OCI-LY7 (cell line): Measurements from ENCODE around the gene TPD52L2. TPM values are rescaled to one million over a fixed set of nuclear protein-coding genes. Genes with fewer than 3 reads are reported as not detected.

ENCODE experiments used
- BruUV-seq: library from RNA; stranded (reverse); fragments of 400-500 nt; replicated peaks from 2 replicates; lab custom pipeline; 2021; lab: Mats Ljungman, UMichigan
- CTCF ChIA-PET: fragments of 300-600 bp; sonication (Branson Sonifier 250); formaldehyde crosslinking; loops from one replicate; lab custom pipeline; 2022; ENCODE audit warnings: antibody characterized with exemption; ENCODE audit not compliant: unreplicated experiment; lab: Charles Lee
- POLR2A ChIA-PET: fragments of 300-600 bp; sonication (Branson Sonifier 250); formaldehyde crosslinking; loops from one replicate; lab custom pipeline; 2022; ENCODE audit warnings: antibody characterized with exemption; lab: Charles Lee
- DNase-seq: peaks from one replicate; pipeline ENCODE4 v3.0.0-alpha.2; 2015; ENCODE audit warnings: low spot score
- H2AFZ ChIP-seq: fragments of 200-600 bp; sonication (generic), shearing (Covaris generic); 2 replicates; pipeline ENCODE4 v1.6.1; 2014; ENCODE audit warnings: mild to moderate bottlenecking, antibody characterized with exemption, low read length, moderate library complexity
- H3K27ac ChIP-seq: fragments of 200-600 bp; sonication (generic); 2 replicates; pipeline ENCODE4 v1.5.1; 2014; ENCODE audit warnings: mixed run types, low read depth, mild to moderate bottlenecking, moderate library complexity, low read length, inconsistent platforms; ENCODE audit not compliant: poor library complexity, severe bottlenecking
- H3K36me3 ChIP-seq: fragments of 200-600 bp; sonication (generic); 2 replicates; pipeline ENCODE4 v1.6.1; 2014; ENCODE audit warnings: mild to moderate bottlenecking, antibody characterized with exemption, low read length, moderate library complexity, mixed read lengths; ENCODE audit not compliant: insufficient read depth
- H3K4me1 ChIP-seq: fragments of 200-600 bp; sonication (generic); 2 replicates; pipeline ENCODE4 v1.5.1; 2014; ENCODE audit warnings: mild to moderate bottlenecking, low read length; ENCODE audit not compliant: insufficient read depth, poor library complexity, severe bottlenecking
- H3K4me2 ChIP-seq: fragments of 200-600 bp; sonication (generic); 2 replicates; pipeline ENCODE4 v1.6.1; 2014; ENCODE audit warnings: mild to moderate bottlenecking, low read length
- H3K4me3 ChIP-seq: fragments of 200-600 bp; sonication (generic); 2 replicates; pipeline ENCODE4 v1.5.1; 2014; ENCODE audit warnings: mild to moderate bottlenecking, low read depth, low read length; ENCODE audit not compliant: poor library complexity, severe bottlenecking
- H3K79me2 ChIP-seq: fragments of 200-600 bp; sonication (generic); 2 replicates; pipeline ENCODE4 v1.6.1; 2016; ENCODE audit warnings: low read depth, mild to moderate bottlenecking, low read length, moderate library complexity, mixed read lengths; ENCODE audit not compliant: insufficient read depth
- H3K9me2 ChIP-seq: fragments of 200-600 bp; sonication (generic); 2 replicates; pipeline ENCODE4 v1.6.1; 2016; ENCODE audit warnings: mild to moderate bottlenecking, low read length, mixed read lengths; ENCODE audit not compliant: insufficient read depth
- H3K9me3 ChIP-seq: fragments of 200-600 bp; sonication (generic); 2 replicates; pipeline ENCODE4 v1.6.1; 2014; ENCODE audit warnings: mild to moderate bottlenecking, mixed run types, low read length, mixed read lengths
- H4K20me1 ChIP-seq: fragments of 200-600 bp; sonication (generic); 2 replicates; pipeline ENCODE4 v1.6.1; 2014; ENCODE audit warnings: mild to moderate bottlenecking, antibody characterized with exemption, low read length, moderate library complexity, mixed read lengths; ENCODE audit not compliant: insufficient read depth
- EZH2phosphoT487 ChIP-seq: fragments of 200-600 bp; sonication (generic); IDR thresholded peaks from 2 replicates; pipeline ENCODE4 v1.6.1; 2018; ENCODE audit warnings: low read depth, borderline replicate concordance, mild to moderate bottlenecking, mixed run types, antibody characterized with exemption, low read length, moderate library complexity, mixed read lengths
- intact Hi-C: fragments of 100-400 bp; cut with micrococcal nuclease; formaldehyde crosslinking; loops from one replicate; pipeline ENCODE4 v1.10.0; 2022; ENCODE audit not compliant: unreplicated experiment
- total RNA-seq, 2 experiments: library from RNA; depleted of rRNA in 1 of 2; stranded (reverse); fragments of >200 nt in 1 of 2; shearing (Covaris generic) in 1 of 2; gene quantifications; 2 replicates each; pipeline ENCODE4 v1.2.3, GENCODE V29; 2014 to 2022
- TF ChIP-seq, protein P1 (sequence below): fragments of 200-600 bp; sonication (generic); conservative IDR thresholded peaks from 2 replicates; pipeline ENCODE4 v1.5.1; 2014; ENCODE audit warnings: mild to moderate bottlenecking, antibody characterized with exemption, low read length, moderate library complexity, mixed read lengths

The TPD52L2 gene
- total RNA-seq, 2 experiments from 2014 or later = 27.2 to 51.0 TPM

DNA sequence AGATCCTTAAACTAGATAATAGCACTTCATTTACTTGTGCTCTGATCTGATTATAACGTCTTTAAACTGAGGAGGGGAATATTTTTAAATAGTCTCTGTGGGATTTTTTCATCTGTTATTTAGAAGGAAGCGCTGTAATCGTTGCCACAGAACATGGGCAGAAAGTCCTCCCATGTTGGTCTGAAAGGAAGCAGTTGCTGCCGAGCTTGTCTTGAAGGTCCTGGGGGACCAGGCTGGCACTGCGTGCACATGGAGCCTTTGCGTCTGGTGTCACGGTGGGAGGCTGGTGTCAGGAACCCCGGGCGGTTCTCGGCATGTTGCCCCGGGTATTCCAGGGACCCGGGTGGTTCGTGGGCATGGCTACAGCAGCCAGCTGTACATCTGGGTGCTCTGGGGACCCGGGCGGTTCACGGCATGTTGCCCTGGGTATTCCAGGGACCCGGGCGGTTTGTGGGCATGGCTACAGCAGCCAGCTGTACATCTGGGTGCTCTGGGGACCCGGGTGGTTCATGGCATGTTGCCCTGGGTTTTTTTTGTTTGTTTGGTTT is 11.5 kb downstream of the TPD52L2 start:
- TSS peak; percentile 38 for BruUV-seq
- Histone ChIP-seq H3K4me2 (no peak overlapping the region), H2AFZ (no peak overlapping the region), H3K4me1 (no peaks in the 10 kb centered on the region), H3K9me2 (no peaks in the 10 kb centered on the region), H3K4me3 (no peak overlapping the region), H4K20me1 (no peaks in the 10 kb centered on the region), H3K79me2 (no peaks in the 10 kb centered on the region), H3K27ac (no peak overlapping the region), H3K36me3 (peaks cover 84% of the 10 kb centered on the region), H3K9me3 (peaks cover 16% of the 10 kb centered on the region; the same call in 1 of the 2 replicates)
- no peak for DNase-seq
- ChIA-PET POLR2A (interaction anchor here (0.5 to 0.9 kb wide), 2 partner anchors 9 to 10 kb away, joined by 3 to 4 read pairs; no protein-coding TSS in a partner anchor), CTCF (interaction anchor here (1.1 kb wide), 1 partner anchor 81 kb away, joined by 3 read pairs; no protein-coding TSS in a partner anchor)
- intact Hi-C loops = no loop called here
- TF ChIP-seq EZH2phosphoT487 = no peak
- TF ChIP-seq, protein P1, sequence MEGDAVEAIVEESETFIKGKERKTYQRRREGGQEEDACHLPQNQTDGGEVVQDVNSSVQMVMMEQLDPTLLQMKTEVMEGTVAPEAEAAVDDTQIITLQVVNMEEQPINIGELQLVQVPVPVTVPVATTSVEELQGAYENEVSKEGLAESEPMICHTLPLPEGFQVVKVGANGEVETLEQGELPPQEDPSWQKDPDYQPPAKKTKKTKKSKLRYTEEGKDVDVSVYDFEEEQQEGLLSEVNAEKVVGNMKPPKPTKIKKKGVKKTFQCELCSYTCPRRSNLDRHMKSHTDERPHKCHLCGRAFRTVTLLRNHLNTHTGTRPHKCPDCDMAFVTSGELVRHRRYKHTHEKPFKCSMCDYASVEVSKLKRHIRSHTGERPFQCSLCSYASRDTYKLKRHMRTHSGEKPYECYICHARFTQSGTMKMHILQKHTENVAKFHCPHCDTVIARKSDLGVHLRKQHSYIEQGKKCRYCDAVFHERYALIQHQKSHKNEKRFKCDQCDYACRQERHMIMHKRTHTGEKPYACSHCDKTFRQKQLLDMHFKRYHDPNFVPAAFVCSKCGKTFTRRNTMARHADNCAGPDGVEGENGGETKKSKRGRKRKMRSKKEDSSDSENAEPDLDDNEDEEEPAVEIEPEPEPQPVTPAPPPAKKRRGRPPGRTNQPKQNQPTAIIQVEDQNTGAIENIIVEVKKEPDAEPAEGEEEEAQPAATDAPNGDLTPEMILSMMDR = no peak

DNA sequence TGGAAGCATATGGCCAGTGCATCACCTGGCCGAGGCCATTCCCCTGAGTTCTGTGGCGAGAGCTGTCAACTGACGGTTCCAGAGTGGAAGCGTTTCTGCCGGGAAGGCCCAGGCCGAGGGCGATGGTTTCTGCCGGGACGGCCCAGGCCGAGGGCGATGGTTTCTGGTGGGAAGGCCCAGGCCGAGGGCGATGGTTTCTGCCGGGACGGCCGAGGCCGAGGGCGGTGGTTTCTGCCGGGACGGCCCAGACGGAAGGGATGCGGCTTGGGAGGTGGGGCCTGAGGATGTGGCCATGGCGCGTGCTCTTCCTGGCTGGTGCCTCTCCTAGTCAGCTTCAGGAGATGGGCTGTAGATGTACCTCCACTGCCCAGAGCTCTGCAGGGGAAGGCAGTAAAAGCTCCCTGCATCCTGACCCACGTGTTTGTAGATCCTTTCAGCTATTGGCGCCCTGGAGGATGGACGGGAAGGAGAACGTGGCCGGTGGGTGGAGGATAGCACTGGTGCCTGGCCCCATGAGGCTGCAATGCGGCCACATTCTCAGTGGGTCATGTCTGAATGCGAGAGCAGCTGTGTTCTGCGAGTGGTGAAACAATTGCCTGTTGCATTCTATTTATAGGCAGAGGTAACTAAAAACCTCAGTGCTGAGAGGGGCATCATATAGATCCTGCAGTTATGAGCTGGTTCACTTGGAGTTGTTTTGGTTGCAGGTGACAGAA is 12.8 kb downstream of the TPD52L2 start:
- H4K20me1 ChIP-seq = no peaks in the 10 kb centered on the region
- H3K36me3 ChIP-seq = peaks cover 83% of the 10 kb centered on the region
- no peak overlapping the region for H3K4me3 ChIP-seq
- no peak for DNase-seq
- peaks cover 16% of the 10 kb centered on the region; the same call in 1 of the 2 replicates for H3K9me3 ChIP-seq
- no peak overlapping the region for H3K4me2 ChIP-seq
- ChIA-PET POLR2A (no interaction called here), CTCF (interaction anchor here (1.1 kb wide), 1 partner anchor 79 kb away, joined by 3 read pairs; no protein-coding TSS in a partner anchor)
- no peak for TF ChIP-seq EZH2phosphoT487
- TF ChIP-seq, protein P1 = no peak
- no peaks in the 10 kb centered on the region for H3K4me1 ChIP-seq
- no TSS peak for BruUV-seq
- intact Hi-C loops = no loop called here
- no peaks in the 10 kb centered on the region for H3K79me2 ChIP-seq
- no peak overlapping the region for H3K27ac ChIP-seq
- no peak overlapping the region for H2AFZ ChIP-seq
- H3K9me2 ChIP-seq = no peaks in the 10 kb centered on the region
